Suprapubic skin (tissue), 4 donors: ENCODE data around the gene ANKRD11. TPM values are rescaled to one million over a fixed set of nuclear protein-coding genes. Genes with fewer than 3 reads are reported as not detected.
"Not testable (repeated sequence)": the region's sequence is repeated elsewhere in the genome, so short reads cannot be mapped to it uniquely, and the experiment has no call there.

ENCODE experiments used
- DNase-seq, 2 donors: peaks; one replicate each; pipeline ENCODE4 v3.0.0-alpha.2; 2019; ENCODE audit warnings: low spot score in 2 of 2
- H3K27ac ChIP-seq: fragments of 200-600 bp; sonication (generic); one replicate; pipeline ENCODE4 v1.5.1; 2019
- H3K27me3 ChIP-seq: fragments of 200-600 bp; sonication (generic); one replicate; pipeline ENCODE4 v1.5.1; 2019
- H3K36me3 ChIP-seq: fragments of 200-600 bp; sonication (generic); one replicate; pipeline ENCODE4 v1.5.1; 2019
- H3K4me1 ChIP-seq: fragments of 200-600 bp; sonication (generic); one replicate; pipeline ENCODE4 v1.5.1; 2019
- H3K4me3 ChIP-seq: fragments of 200-600 bp; sonication (generic); one replicate; pipeline ENCODE4 v1.5.1; 2019; ENCODE audit warnings: mild to moderate bottlenecking
- H3K9me3 ChIP-seq: fragments of 200-600 bp; sonication (generic); one replicate; pipeline ENCODE4 v1.5.1; 2019
- EP300 ChIP-seq: sonication (generic); formaldehyde crosslinking; IDR thresholded peaks from one replicate; pipeline ENCODE4 v1.6.1; 2017; ENCODE audit warnings: antibody characterized with exemption
- POLR2A ChIP-seq, 2 donors: fragments of 450-650 bp; IDR thresholded peaks; one replicate each; pipeline ENCODE4 v1.6.1; 2017; ENCODE audit warnings: antibody characterized with exemption in 2 of 2, mild to moderate bottlenecking in 2 of 2, moderate library complexity in 2 of 2
- POLR2AphosphoS5 ChIP-seq, 3 donors: sonication (generic); formaldehyde crosslinking; IDR thresholded peaks; one replicate each; pipeline ENCODE4 v1.6.1; 2017; ENCODE audit warnings: antibody characterized with exemption in 3 of 3
- WGBS: methylation state at CpG from one replicate; pipeline ENCODE4 v1.1.5; 2018; 5-methylcytosine and 5-hydroxymethylcytosine counted together
- total RNA-seq, 4 donors: library from RNA; depleted of rRNA; stranded (reverse); fragments of >200 nt; gene quantifications; one replicate each; pipeline ENCODE4 v1.1.0, GENCODE V29; 2016
- TF ChIP-seq, protein P1 (sequence below), 2 donors: fragments of 200-600 bp in 1 of 2; fragments of 450-650 bp in 1 of 2; sonication (generic) in 1 of 2; IDR thresholded peaks; one replicate each; pipeline ENCODE4 v1.5.1; 2016 to 2019; ENCODE audit warnings: antibody characterized with exemption in 2 of 2, mild to moderate bottlenecking in 1 of 2, moderate library complexity in 1 of 2

The ANKRD11 gene
- total RNA-seq, 4 donors from 2014 or later = 85.4 to 212 (median 127) TPM

- WGBS = 90% methylated on average over 9 of the region's 9 CpGs
- Histone ChIP-seq H3K4me3 (no peak overlapping the region), H3K4me1 (peaks cover 49% of the 10 kb centered on the region), H3K27me3 (no peaks in the 10 kb centered on the region), H3K27ac (peak overlapping the region; percentile 82), H3K36me3 (peaks cover 41% of the 10 kb centered on the region), H3K9me3 (no peaks in the 10 kb centered on the region)
- TF ChIP-seq EP300 = no peak
- DNase-seq = no peak
Observed at GRCh38 chr16:89300976-89301360, 189.4 kb downstream of the ANKRD11 start.

DNA sequence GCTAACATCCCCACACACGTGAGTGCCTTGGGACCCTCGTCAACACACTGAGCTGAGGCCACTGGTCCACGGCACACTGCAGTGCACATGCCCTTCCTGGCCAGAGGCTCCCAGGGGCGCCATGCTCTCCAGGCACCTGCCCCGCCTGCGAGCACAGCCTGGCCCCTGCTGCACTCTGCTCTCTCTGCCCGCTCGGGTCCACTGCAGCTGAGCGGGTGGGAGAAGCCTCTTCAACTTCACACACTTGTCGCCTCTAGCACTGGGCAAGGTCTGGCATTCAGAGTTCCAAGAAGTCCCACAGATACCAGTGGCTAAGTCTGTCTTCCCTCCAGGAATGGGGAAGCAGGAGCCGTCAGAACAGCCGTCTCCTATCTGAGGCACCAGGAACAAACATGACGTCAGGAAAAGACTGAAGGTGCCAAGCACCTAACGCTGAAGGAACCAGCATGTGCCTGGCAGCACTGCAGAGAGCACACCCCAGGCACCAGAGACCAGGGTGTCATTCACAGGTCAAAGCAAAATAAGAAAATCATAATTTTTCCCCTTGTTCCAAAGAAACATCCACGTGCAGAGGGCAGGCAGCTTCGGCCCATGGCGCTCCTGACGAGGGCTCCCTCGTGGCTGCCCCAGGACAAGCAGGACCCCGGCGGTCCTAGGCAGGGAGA, 189.9 kb downstream of the ANKRD11 start:
- peaks cover 41% of the 10 kb centered on the region for H3K36me3 ChIP-seq

GRCh38 chr16:89299357-89300111, 190.8 kb downstream of the ANKRD11 start:
- WGBS = 94% methylated on average over 6 of the region's 10 CpGs
- peaks cover 58% of the 10 kb centered on the region for H3K4me1 ChIP-seq

More for the DNA sequence above, 189.9 kb downstream of the ANKRD11 start:
- 61% methylated on average over 13 of the region's 21 CpGs for WGBS
- H3K4me1 ChIP-seq = peaks cover 51% of the 10 kb centered on the region
- no peak overlapping the region for H3K4me3 ChIP-seq
- TF ChIP-seq POLR2A (IDR thresholded peaks at IDR 0.05) = no peak
- peak; percentile 90 for TF ChIP-seq EP300
- TF ChIP-seq POLR2AphosphoS5 (IDR thresholded peaks at IDR 0.05) = peak in 1 of 3 donors; percentile 15
- TF ChIP-seq, protein P1, sequence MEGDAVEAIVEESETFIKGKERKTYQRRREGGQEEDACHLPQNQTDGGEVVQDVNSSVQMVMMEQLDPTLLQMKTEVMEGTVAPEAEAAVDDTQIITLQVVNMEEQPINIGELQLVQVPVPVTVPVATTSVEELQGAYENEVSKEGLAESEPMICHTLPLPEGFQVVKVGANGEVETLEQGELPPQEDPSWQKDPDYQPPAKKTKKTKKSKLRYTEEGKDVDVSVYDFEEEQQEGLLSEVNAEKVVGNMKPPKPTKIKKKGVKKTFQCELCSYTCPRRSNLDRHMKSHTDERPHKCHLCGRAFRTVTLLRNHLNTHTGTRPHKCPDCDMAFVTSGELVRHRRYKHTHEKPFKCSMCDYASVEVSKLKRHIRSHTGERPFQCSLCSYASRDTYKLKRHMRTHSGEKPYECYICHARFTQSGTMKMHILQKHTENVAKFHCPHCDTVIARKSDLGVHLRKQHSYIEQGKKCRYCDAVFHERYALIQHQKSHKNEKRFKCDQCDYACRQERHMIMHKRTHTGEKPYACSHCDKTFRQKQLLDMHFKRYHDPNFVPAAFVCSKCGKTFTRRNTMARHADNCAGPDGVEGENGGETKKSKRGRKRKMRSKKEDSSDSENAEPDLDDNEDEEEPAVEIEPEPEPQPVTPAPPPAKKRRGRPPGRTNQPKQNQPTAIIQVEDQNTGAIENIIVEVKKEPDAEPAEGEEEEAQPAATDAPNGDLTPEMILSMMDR (IDR thresholded peaks at IDR 0.05) = no peak
- DNase-seq = no peak
- peak overlapping the region; percentile 82 for H3K27ac ChIP-seq
- H3K9me3 ChIP-seq = no peaks in the 10 kb centered on the region
- no peaks in the 10 kb centered on the region for H3K27me3 ChIP-seq

DNA sequence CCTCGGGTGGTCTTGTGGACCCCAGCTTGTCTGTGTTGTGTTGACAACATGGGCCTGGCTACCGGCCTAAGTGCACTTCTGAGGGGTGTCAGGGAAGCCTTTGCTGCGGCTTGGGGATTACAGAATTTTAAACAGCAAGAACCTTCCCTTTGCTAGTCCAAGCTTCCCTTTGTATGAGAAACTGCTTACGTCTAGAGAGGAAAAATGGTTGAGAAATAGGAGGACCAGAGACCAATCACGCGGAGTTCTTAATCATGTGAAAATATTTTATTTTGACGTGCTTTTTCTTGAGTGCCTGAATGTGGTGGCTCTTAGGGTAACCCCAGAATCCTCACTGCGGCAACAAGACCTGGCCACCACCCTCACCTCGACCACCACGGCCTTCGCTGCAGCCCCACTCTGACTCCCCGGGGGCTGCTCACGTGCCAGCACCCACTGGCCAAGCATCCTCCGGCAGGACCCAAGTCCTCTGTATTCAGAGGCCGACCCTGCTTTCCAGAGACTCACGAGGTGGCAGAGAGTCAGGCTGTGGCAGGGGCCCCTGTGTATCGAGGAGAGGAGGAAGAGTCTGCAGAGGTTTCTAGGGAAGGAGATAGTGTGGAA, 191.6 kb downstream of the ANKRD11 start:
- Histone ChIP-seq H3K9me3 (no peaks in the 10 kb centered on the region), H3K4me3 (no peak overlapping the region), H3K4me1 (peaks cover 63% of the 10 kb centered on the region), H3K36me3 (peaks cover 25% of the 10 kb centered on the region), H3K27ac (no peak overlapping the region), H3K27me3 (no peaks in the 10 kb centered on the region)
- DNase-seq = no peak
- TF ChIP-seq EP300 = no peak
- no peak for TF ChIP-seq POLR2AphosphoS5 (IDR thresholded peaks at IDR 0.05)
- TF ChIP-seq, protein P1 (IDR thresholded peaks at IDR 0.05) = no peak
- TF ChIP-seq POLR2A (IDR thresholded peaks at IDR 0.05) = no peak
- WGBS = 88% methylated on average over 16 of the region's 17 CpGs

More at GRCh38 chr16:89299357-89300111, 190.8 kb downstream of the ANKRD11 start:
- not testable (repeated sequence) for DNase-seq, H3K27me3 ChIP-seq, H3K9me3 ChIP-seq, H3K4me3 ChIP-seq, H3K27ac ChIP-seq
- peaks cover 33% of the 10 kb centered on the region for H3K36me3 ChIP-seq

DNA sequence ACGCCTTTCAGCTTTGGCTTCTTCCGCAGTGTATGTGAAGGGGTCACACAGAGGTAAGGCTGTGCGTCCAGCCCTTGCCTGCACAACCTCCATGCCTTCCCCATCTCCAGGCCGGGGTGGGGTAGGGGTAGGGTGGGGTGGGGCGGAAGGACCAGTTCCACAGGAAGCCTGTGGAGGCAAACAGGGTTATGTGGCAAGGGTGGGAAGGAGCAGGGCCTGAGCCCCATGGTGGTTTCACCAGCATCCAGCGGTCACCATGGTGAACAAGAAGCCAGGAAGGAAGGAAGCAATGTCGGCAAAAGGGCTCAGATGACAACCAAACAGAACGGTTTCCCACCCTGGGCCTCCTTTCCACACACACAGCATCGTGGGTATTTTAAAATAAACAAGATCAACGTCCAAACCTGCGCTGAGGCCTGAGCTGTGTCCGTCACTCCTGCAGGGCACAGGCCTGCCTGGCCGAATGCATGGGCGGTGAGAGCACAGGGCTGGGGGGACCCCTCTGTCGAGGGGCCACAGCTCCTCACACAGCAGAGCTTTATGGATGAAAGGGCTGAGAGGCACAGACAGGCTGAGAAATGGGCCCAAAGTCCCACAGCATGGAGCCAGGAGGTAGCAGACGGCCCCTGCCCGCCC, 192.3 kb downstream of the ANKRD11 start:
- no peaks in the 10 kb centered on the region for H3K9me3 ChIP-seq
- H3K36me3 ChIP-seq = peaks cover 18% of the 10 kb centered on the region
- H3K4me3 ChIP-seq = no peak overlapping the region
- DNase-seq = no peak
- TF ChIP-seq EP300 = no peak
- TF ChIP-seq, protein P1 (IDR thresholded peaks at IDR 0.05) = no peak
- TF ChIP-seq POLR2AphosphoS5 (IDR thresholded peaks at IDR 0.05) = no peak
- TF ChIP-seq POLR2A (IDR thresholded peaks at IDR 0.05) = no peak
- no peak overlapping the region for H3K27ac ChIP-seq
- H3K27me3 ChIP-seq = no peaks in the 10 kb centered on the region
- WGBS = 78% methylated on average over 14 of the region's 17 CpGs
- peaks cover 64% of the 10 kb centered on the region for H3K4me1 ChIP-seq
